DND-41 (cell line): ENCODE measurements around the gene KCNT1.

Experiments used
- ATAC-seq: fragments of 200-7000 bp; cut with Tn5 transposase; 3 replicates; pipeline ENCODE4 v1.9.1; 2021; ENCODE audit warnings: low read depth; ENCODE audit not compliant: insufficient read depth
- DNase-seq: peaks from one replicate; pipeline ENCODE4 v3.0.0-alpha.2; 2020
- H2AFZ ChIP-seq: 2 replicates; pipeline ENCODE4 v1.6.0; 2012; ENCODE audit warnings: low read depth, low read length
- H3K27ac ChIP-seq: 2 replicates; pipeline ENCODE4 v1.5.1; 2012; ENCODE audit warnings: low read length, inconsistent platforms
- H3K27me3 ChIP-seq: fragments of 200-600 bp; sonication (generic); 2 replicates; pipeline ENCODE4 v1.6.0; 2012; ENCODE audit warnings: low read length, mild to moderate bottlenecking, inconsistent platforms; ENCODE audit not compliant: insufficient read depth, poor library complexity
- H3K36me3 ChIP-seq: 2 replicates; pipeline ENCODE4 v1.5.1; 2012; ENCODE audit warnings: low read length, inconsistent platforms; ENCODE audit not compliant: insufficient read depth
- H3K4me1 ChIP-seq: 2 replicates; pipeline ENCODE4 v1.5.1; 2012; ENCODE audit warnings: mild to moderate bottlenecking, low read length; ENCODE audit not compliant: insufficient read depth
- H3K4me2 ChIP-seq: 2 replicates; pipeline ENCODE4 v1.6.0; 2012; ENCODE audit warnings: mild to moderate bottlenecking, moderate library complexity, low read length, inconsistent platforms; ENCODE audit not compliant: insufficient read depth
- H3K4me3 ChIP-seq, 2 experiments: fragments of 200-600 bp in 1 of 2; shearing (Covaris generic) in 1 of 2; 2 replicates each; pipeline ENCODE4 v1.5.1; 2012 to 2016; ENCODE audit warnings: inconsistent platforms in 2 of 2, low read length in 2 of 2, mild to moderate bottlenecking in 2 of 2, low read depth in 1 of 2, moderate library complexity in 1 of 2
- H3K79me2 ChIP-seq: 2 replicates; pipeline ENCODE4 v1.6.0; 2012; ENCODE audit warnings: low read length, inconsistent platforms; ENCODE audit not compliant: insufficient read depth
- H3K9ac ChIP-seq: 2 replicates; pipeline ENCODE4 v1.6.0; 2012; ENCODE audit warnings: low read depth, mild to moderate bottlenecking, inconsistent platforms, low read length, moderate library complexity
- H3K9me3 ChIP-seq: 2 replicates; pipeline ENCODE4 v1.5.1; 2012; ENCODE audit warnings: low read length, moderate library complexity, mild to moderate bottlenecking, inconsistent platforms; ENCODE audit not compliant: insufficient read depth, severe bottlenecking
- H4K20me1 ChIP-seq: 2 replicates; pipeline ENCODE4 v1.6.0; 2012; ENCODE audit warnings: low read length; ENCODE audit not compliant: insufficient read depth
- EZH2 ChIP-seq: IDR thresholded peaks from 3 replicates; pipeline ENCODE4 v1.6.1; 2012; ENCODE audit warnings: borderline replicate concordance, low read depth, mild to moderate bottlenecking, moderate library complexity, low read length, inconsistent platforms; ENCODE audit not compliant: severe bottlenecking
- TF ChIP-seq, protein P1 (sequence below): IDR thresholded peaks from 2 replicates; pipeline ENCODE4 v1.5.1; 2012; ENCODE audit warnings: borderline replicate concordance, low read length, moderate library complexity, mild to moderate bottlenecking; ENCODE audit not compliant: poor library complexity, severe bottlenecking; ENCODE audit errors: extremely low read depth

KCNT1 gene

GRCh38 chr9:135828656-135829055 lies 126.7 kb downstream of the KCNT1 start:
- no peak for ATAC-seq
- Histone ChIP-seq H3K4me3 (no peak overlapping the region), H4K20me1 (peaks cover 18% of the 10 kb centered on the region), H3K27ac (no peak overlapping the region), H2AFZ (no peak overlapping the region), H3K9ac (no peak overlapping the region), H3K4me2 (no peak overlapping the region), H3K36me3 (peaks cover 26% of the 10 kb centered on the region), H3K4me1 (no peaks in the 10 kb centered on the region), H3K27me3 (no peaks in the 10 kb centered on the region), H3K9me3 (no peaks in the 10 kb centered on the region), H3K79me2 (peaks cover 24% of the 10 kb centered on the region)
- DNase-seq: no peak
- TF ChIP-seq, protein P1, sequence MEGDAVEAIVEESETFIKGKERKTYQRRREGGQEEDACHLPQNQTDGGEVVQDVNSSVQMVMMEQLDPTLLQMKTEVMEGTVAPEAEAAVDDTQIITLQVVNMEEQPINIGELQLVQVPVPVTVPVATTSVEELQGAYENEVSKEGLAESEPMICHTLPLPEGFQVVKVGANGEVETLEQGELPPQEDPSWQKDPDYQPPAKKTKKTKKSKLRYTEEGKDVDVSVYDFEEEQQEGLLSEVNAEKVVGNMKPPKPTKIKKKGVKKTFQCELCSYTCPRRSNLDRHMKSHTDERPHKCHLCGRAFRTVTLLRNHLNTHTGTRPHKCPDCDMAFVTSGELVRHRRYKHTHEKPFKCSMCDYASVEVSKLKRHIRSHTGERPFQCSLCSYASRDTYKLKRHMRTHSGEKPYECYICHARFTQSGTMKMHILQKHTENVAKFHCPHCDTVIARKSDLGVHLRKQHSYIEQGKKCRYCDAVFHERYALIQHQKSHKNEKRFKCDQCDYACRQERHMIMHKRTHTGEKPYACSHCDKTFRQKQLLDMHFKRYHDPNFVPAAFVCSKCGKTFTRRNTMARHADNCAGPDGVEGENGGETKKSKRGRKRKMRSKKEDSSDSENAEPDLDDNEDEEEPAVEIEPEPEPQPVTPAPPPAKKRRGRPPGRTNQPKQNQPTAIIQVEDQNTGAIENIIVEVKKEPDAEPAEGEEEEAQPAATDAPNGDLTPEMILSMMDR: no peak
- TF ChIP-seq EZH2: no peak

DNA sequence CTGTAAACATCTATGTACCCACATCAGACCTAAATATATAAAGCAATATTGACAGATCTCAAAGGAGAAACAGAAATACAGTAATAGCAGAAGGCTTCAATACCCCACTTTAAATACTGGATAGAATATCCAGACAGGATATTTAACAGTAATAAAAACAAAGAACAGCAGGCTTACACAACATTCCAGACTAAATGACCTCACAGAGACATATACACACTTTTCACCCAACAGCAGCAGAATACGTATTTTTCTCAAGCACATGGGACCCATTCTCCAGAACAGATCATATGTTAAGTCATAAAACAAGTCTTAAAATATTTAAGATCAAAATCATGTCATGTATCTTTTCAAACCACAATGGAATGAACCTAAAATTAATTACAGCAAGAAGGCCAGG lies 128.5 kb downstream of the KCNT1 start:
- H4K20me1 ChIP-seq: peaks cover 24% of the 10 kb centered on the region

GRCh38 chr9:135833864-135834263 lies 131.9 kb downstream of the KCNT1 start:
- Histone ChIP-seq H3K9ac (no peak overlapping the region), H3K27ac (no peak overlapping the region), H3K27me3 (no peaks in the 10 kb centered on the region), H3K4me2 (no peak overlapping the region), H3K36me3 (peaks cover 4% of the 10 kb centered on the region; the same call in 1 of the 2 replicates), H3K4me1 (no peaks in the 10 kb centered on the region), H2AFZ (no peak overlapping the region), H3K4me3 (no peak overlapping the region), H3K9me3 (no peaks in the 10 kb centered on the region), H4K20me1 (peaks cover 28% of the 10 kb centered on the region), H3K79me2 (peaks cover 21% of the 10 kb centered on the region)
- no peak for ATAC-seq
- TF ChIP-seq, protein P1: no peak
- TF ChIP-seq EZH2: no peak
- no peak for DNase-seq

More for the DNA sequence above, 128.5 kb downstream of the KCNT1 start:
- Histone ChIP-seq H3K27ac (no peak overlapping the region), H3K4me3 (no peak overlapping the region), H3K4me1 (no peaks in the 10 kb centered on the region), H3K4me2 (no peak overlapping the region), H3K9me3 (no peaks in the 10 kb centered on the region), H3K79me2 (peaks cover 29% of the 10 kb centered on the region), H3K36me3 (peaks cover 23% of the 10 kb centered on the region), H3K9ac (no peak overlapping the region), H3K27me3 (no peaks in the 10 kb centered on the region), H2AFZ (no peak overlapping the region)
- TF ChIP-seq, protein P1: no peak
- no peak for TF ChIP-seq EZH2
- DNase-seq: no peak
- no peak for ATAC-seq

DNA sequence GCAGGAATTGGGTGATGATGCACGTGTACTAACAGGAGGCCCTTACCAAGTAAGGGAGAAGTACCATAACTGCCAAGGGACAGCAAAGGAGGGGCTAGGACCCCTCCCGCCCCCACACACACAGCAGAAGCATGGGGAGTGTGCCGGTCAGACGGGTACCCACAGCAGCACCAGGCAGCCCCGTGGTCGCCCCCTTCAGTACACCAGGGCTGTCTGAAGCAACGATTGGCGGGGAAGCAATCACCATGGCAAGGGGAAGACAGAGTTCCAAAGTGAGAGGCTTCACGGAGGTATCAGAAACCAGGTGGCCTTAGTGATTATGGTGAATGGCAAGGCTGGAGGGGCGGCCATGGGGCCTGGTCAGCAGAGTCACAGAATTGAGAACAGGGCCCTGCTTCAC lies 133.1 kb downstream of the KCNT1 start:
- Histone ChIP-seq H3K4me2 (no peak overlapping the region), H4K20me1 (peaks cover 40% of the 10 kb centered on the region), H3K9ac (no peak overlapping the region), H3K36me3 (peaks cover 9% of the 10 kb centered on the region), H3K27ac (no peak overlapping the region), H3K4me1 (no peaks in the 10 kb centered on the region), H3K9me3 (no peaks in the 10 kb centered on the region), H3K79me2 (peaks cover 24% of the 10 kb centered on the region), H2AFZ (no peak overlapping the region), H3K27me3 (no peaks in the 10 kb centered on the region), H3K4me3 (no peak overlapping the region)
- DNase-seq: no peak
- no peak for ATAC-seq
- no peak for TF ChIP-seq EZH2
- TF ChIP-seq, protein P1: no peak
